ENCODE measurements around the gene FOXRED1. TPM values are rescaled to one million over a fixed set of nuclear protein-coding genes. Genes with fewer than 3 reads are reported as not detected.
A peak's percentile ranks its signal among the peaks of the same experiment; 100 is the strongest.

The FOXRED1 gene
- total and polyA plus RNA-seq, 2 of the 13 experiments (the other 11 are each of a cell fraction or from before 2014, with no cell fraction given): 29.6 to 42.9 TPM

DNA sequence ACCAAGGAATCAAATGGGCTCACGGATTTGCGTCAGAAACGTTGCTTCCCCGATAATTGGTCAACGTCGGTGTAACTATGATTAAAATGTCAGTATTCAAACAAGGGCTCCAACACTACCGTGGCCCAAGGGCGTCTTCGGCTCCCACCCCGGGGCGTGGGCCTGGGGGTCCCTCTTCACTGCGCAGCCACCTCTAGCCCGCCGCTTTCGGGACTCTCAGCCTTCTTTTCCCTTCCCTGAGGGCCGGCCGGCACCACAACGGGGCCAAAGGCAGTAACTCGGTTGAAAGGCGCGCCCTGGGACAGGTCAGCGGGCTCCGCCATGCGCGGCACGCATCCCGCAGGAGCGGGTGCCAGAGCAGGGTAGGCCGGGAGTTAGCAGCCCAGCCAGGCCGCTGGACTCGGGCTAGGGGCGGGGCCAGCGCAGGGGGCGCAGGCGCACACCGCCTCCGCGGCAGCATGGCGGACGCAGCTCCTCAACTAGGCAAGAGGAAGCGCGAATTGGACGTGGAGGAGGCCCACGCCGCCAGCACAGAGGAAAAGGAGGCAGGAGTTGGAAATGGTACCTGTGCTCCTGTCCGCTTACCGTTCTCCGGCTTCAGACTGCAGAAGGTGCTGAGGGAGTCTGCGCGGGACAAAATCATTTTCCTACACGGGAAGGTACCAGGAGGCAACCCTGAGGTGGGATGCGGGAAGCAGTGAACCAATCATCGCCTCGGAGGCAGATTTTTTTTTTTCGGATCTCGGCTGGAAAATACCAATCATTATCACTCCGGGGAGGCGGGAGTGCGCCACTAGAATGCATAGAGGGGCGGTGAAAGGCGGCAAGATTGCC is 34.9 kb downstream of the FOXRED1 start, which contains the start of gene DCPS (continued):
- TF ChIP-seq AKNA (CRISPR knock-in tag; IDR thresholded peaks at IDR 0.05; ENCODE audit: borderline replicate concordance) (peak; percentile 93), ZNF468 (CRISPR knock-in tag; IDR thresholded peaks at IDR 0.05) (no peak), ZNF292 (CRISPR knock-in tag; IDR thresholded peaks at IDR 0.05; ENCODE audit: borderline replicate concordance, low read depth) (no peak), ZNF24 (IDR thresholded peaks at IDR 0.05) (no peak), HMG20B (CRISPR knock-in tag; conservative IDR thresholded peaks at IDR 0.05) (peak; percentile 38; the same call in 1 of the 2 replicates), ZNF431 (CRISPR knock-in tag; IDR thresholded peaks at IDR 0.05; ENCODE audit: borderline replicate concordance, low read depth) (peak; percentile 47; the same call in 1 of the 2 replicates), ZNF710 (CRISPR knock-in tag; IDR thresholded peaks at IDR 0.05; ENCODE audit: borderline replicate concordance) (peak; percentile 75; the same call in 1 of the 2 replicates), ZBED4 (CRISPR knock-in tag; IDR thresholded peaks at IDR 0.05; ENCODE audit: borderline replicate concordance) (peak; percentile 86), UBTF (CRISPR knock-in tag; IDR thresholded peaks at IDR 0.05) (peak; percentile 95)
- TF ChIP-seq, protein P1, sequence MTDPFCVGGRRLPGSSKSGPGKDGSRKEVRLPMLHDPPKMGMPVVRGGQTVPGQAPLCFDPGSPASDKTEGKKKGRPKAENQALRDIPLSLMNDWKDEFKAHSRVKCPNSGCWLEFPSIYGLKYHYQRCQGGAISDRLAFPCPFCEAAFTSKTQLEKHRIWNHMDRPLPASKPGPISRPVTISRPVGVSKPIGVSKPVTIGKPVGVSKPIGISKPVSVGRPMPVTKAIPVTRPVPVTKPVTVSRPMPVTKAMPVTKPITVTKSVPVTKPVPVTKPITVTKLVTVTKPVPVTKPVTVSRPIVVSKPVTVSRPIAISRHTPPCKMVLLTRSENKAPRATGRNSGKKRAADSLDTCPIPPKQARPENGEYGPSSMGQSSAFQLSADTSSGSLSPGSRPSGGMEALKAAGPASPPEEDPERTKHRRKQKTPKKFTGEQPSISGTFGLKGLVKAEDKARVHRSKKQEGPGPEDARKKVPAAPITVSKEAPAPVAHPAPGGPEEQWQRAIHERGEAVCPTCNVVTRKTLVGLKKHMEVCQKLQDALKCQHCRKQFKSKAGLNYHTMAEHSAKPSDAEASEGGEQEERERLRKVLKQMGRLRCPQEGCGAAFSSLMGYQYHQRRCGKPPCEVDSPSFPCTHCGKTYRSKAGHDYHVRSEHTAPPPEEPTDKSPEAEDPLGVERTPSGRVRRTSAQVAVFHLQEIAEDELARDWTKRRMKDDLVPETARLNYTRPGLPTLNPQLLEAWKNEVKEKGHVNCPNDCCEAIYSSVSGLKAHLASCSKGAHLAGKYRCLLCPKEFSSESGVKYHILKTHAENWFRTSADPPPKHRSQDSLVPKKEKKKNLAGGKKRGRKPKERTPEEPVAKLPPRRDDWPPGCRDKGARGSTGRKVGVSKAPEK (CRISPR knock-in tag; IDR thresholded peaks at IDR 0.05; ENCODE audit: borderline replicate concordance): peak; percentile 41; the same call in 1 of the 2 replicates

Measured in HepG2 (cell line).